Thoracic aorta (tissue), 2 donors: Measurements from ENCODE around the gene PADI6. TPM values are rescaled to one million over a fixed set of nuclear protein-coding genes. Genes with fewer than 3 reads are reported as not detected.

Experiments used
- ATAC-seq: fragments of 150-250 bp; one replicate; pipeline ENCODE4 v1.8.0; 2017; ENCODE audit warnings: low read depth; ENCODE audit not compliant: insufficient number of reproducible peaks, low FRiP score
- DNase-seq: peaks from one replicate; pipeline ENCODE4 v3.0.0-alpha.2; 2020; ENCODE audit warnings: low spot score
- H3K27ac ChIP-seq, 2 donors: fragments of 200-600 bp; sonication (generic); 1 replicate in 1 of 2; 2 replicates in 1 of 2; pipeline ENCODE4 v1.5.1; 2016; ENCODE audit warnings: mild to moderate bottlenecking in 2 of 2, moderate library complexity in 2 of 2
- H3K27me3 ChIP-seq: fragments of 200-600 bp; sonication (generic); replicated peaks from 2 replicates; pipeline ENCODE4 v1.6.0; 2016; ENCODE audit warnings: mild to moderate bottlenecking; ENCODE audit not compliant: insufficient read depth
- H3K36me3 ChIP-seq: fragments of 200-600 bp; sonication (generic); one replicate; pipeline ENCODE4 v1.5.1; 2016
- H3K4me1 ChIP-seq, 2 donors: fragments of 200-600 bp; sonication (generic); 1 replicate in 1 of 2; 2 replicates in 1 of 2; pipeline versions ENCODE4 v1.5.1 to v1.6.0; 2016; ENCODE audit warnings: low read depth in 2 of 2, mild to moderate bottlenecking in 1 of 2; ENCODE audit not compliant: control insufficient read depth in 1 of 2
- H3K4me3 ChIP-seq: fragments of 200-600 bp; sonication (generic); 2 replicates; pipeline ENCODE4 v1.5.1; 2016; ENCODE audit warnings: mild to moderate bottlenecking
- H3K9me3 ChIP-seq: fragments of 200-600 bp; sonication (generic); 2 replicates; pipeline ENCODE4 v1.5.1; 2016
- total RNA-seq, 2 donors: library from RNA; depleted of rRNA; stranded (reverse); fragments of >200 nt; gene quantifications; one replicate each; pipeline versions ENCODE4 v1.1.0 to v1.2.3, GENCODE V29; 2016
- TF ChIP-seq, protein P1 (sequence below): fragments of 200-600 bp; sonication (generic); IDR thresholded peaks from one replicate; pipeline ENCODE4 v1.5.1; 2019; ENCODE audit warnings: antibody characterized with exemption

Gene PADI6
- total RNA-seq, 2 donors from 2014 or later, result not detected

DNA sequence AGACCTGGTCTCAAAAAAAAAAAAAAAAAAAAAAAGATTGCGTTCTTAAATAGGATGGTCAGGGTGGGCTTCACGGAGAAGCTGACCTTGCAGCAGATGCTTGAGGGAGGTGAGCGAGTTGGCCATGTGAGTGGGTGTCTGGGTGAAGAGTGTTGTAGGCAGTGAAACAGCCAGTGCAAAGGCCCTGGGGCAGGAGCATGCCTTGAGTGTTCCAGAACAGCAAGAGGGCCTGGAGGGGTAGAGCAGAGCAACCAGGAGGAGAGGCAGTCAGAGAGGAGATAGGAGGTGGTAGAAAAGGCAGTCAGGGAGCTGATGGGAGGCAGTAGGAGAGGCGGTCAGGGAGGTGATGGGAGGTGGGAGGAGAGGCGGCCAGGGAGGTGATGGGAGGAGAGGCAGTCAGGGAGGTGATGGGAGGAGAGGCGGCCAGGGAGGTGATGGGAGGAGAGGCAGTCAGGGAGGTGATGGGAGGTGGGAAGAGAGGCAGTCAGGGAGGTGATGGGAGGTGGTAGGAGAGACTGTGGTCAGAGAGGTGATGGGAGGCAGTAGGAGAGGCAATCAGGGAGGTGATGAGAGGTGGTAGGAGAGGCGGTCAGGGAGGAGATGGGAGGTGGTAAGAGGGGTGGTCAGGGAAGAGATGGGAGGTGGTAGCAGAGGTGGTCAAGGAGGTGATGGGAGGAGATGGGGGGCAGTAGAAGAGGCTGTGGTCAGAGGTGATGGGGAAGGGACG, 20.2 kb upstream of the PADI6 start:
- no peak for DNase-seq
- H3K27ac ChIP-seq, result no peak overlapping the region
- ATAC-seq, result no peak
- no peak overlapping the region for H3K4me3 ChIP-seq
- no peaks in the 10 kb centered on the region for H3K4me1 ChIP-seq
- H3K9me3 ChIP-seq, result no peaks in the 10 kb centered on the region
- H3K27me3 ChIP-seq, result no peaks in the 10 kb centered on the region
- TF ChIP-seq, protein P1, sequence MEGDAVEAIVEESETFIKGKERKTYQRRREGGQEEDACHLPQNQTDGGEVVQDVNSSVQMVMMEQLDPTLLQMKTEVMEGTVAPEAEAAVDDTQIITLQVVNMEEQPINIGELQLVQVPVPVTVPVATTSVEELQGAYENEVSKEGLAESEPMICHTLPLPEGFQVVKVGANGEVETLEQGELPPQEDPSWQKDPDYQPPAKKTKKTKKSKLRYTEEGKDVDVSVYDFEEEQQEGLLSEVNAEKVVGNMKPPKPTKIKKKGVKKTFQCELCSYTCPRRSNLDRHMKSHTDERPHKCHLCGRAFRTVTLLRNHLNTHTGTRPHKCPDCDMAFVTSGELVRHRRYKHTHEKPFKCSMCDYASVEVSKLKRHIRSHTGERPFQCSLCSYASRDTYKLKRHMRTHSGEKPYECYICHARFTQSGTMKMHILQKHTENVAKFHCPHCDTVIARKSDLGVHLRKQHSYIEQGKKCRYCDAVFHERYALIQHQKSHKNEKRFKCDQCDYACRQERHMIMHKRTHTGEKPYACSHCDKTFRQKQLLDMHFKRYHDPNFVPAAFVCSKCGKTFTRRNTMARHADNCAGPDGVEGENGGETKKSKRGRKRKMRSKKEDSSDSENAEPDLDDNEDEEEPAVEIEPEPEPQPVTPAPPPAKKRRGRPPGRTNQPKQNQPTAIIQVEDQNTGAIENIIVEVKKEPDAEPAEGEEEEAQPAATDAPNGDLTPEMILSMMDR, result no peak
- H3K36me3 ChIP-seq, result no peaks in the 10 kb centered on the region

DNA sequence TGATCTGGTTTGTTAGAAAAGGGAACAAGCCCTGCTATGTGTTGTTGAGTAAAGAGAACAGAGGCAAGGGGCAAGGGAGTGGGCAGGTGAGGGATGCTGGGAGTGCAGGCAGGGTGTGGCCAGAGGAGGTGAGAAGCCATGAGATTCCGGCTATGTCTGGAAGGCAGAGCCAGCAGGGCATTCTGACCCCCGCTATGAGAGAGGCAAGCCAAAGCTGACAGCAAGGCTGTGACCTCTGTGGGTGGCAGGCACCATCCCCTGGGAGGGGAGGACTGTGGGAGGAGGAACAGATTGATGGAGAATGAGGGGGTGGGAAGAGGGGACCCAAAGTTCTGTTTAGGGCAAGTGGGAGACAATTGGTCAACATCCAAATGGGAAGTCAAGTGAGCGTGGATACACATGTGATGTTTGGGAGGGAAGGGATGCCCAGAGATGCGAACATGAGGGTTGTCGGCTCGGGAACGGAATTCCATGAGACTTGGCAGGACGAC, 19.5 kb upstream of the PADI6 start:
- no peak overlapping the region for H3K27ac ChIP-seq
- H3K36me3 ChIP-seq, result no peaks in the 10 kb centered on the region
- H3K9me3 ChIP-seq, result no peaks in the 10 kb centered on the region
- TF ChIP-seq, protein P1, result no peak
- H3K4me1 ChIP-seq, result no peaks in the 10 kb centered on the region
- H3K4me3 ChIP-seq, result no peak overlapping the region
- ATAC-seq (no peak), DNase-seq (no peak)
- no peaks in the 10 kb centered on the region for H3K27me3 ChIP-seq

DNA sequence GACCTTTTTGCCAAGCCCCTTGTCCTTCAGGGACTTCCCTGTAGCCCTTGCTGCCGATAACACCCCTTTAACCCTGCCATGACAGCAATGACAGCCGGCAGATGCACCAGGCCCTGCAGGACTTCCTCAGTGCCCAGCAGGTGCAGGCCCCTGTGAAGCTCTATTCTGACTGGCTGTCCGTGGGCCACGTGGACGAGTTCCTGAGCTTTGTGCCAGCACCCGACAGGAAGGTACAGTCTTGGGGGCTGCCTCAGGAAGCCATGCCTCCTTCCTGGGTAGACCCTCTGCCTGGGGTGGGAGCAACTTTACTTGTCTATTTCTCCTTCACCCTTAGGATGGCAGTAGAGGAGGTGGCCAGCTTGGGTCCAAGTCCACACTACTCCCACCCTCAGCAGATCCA, 16.1 kb upstream of the PADI6 start:
- Histone ChIP-seq H3K36me3 (no peaks in the 10 kb centered on the region), H3K4me1 (no peaks in the 10 kb centered on the region), H3K4me3 (no peak overlapping the region), H3K27ac (no peak overlapping the region), H3K9me3 (no peaks in the 10 kb centered on the region), H3K27me3 (no peaks in the 10 kb centered on the region)
- no peak for ATAC-seq
- TF ChIP-seq, protein P1, result no peak
- no peak for DNase-seq

DNA sequence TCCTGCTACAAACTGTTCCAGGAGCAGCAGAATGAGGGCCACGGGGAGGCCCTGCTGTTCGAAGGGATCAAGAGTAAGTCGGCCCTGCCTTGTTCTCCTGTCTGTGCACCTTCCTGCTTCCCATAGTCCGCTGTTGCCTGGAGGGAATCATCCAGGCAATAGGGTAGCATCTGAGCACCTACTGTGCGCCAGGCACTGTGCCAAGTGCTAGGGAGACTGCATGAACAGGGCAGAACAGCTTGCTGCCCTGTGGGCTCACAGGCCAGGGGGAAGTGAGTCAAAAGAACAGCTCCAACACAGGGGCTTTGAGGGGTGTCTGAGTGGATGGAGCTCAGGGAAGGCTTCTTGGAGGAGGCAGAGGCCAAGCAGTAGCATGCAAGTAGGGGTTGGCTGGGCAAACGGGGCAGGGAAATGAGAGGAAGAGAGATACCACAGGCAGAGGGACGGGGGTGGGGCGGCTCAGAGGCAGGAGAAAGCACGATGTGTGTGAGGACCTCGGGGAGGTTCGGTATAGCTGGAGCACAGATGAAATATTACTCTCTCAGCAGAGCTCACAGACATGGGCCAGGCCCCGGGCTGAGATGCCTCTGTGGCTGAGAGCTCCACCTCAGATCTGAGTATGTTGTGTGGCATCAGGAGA, 15.5 kb upstream of the PADI6 start:
- H3K4me3 ChIP-seq, result no peak overlapping the region
- no peak overlapping the region for H3K27ac ChIP-seq
- H3K27me3 ChIP-seq, result no peaks in the 10 kb centered on the region
- no peak for ATAC-seq
- H3K4me1 ChIP-seq, result no peaks in the 10 kb centered on the region
- TF ChIP-seq, protein P1, result no peak
- H3K9me3 ChIP-seq, result no peaks in the 10 kb centered on the region
- H3K36me3 ChIP-seq, result no peaks in the 10 kb centered on the region
- DNase-seq, result no peak

DNA sequence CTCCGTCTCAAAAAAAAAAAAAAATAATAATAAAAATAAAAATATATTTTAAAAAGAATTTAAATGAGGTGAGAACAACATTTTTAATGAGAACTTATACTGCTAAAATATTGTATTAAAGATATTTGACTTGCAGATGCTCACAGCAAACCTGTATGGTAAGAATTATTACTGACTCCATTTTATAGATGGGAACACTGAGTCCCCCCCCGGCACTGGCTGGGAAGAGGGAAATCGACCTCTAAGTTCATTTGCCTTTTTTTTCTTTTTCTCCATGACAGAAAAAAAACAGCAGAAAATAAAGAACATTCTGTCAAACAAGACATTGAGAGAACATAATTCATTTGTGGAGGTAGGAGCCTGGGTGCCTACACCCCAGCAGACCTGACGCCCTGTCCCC, 13.4 kb upstream of the PADI6 start:
- Histone ChIP-seq H3K27ac (no peak overlapping the region), H3K36me3 (no peaks in the 10 kb centered on the region), H3K9me3 (no peaks in the 10 kb centered on the region), H3K27me3 (no peaks in the 10 kb centered on the region), H3K4me3 (no peak overlapping the region), H3K4me1 (no peaks in the 10 kb centered on the region)
- DNase-seq (no peak), ATAC-seq (no peak)
- TF ChIP-seq, protein P1, result no peak
